Liver (tissue), 3 donors: ENCODE measurements around the gene PLOD3.

Source experiments
- ATF3 ChIP-seq: IDR thresholded peaks from 2 replicates; pipeline ENCODE4 v1.6.1; 2016; ENCODE audit warnings: antibody characterized with exemption
- CTCF ChIP-seq: fragments of 150-350 bp; IDR thresholded peaks from 2 replicates; pipeline ENCODE4 v1.5.1; 2017; ENCODE audit warnings: improper control_type of control experiment, low read depth, low read length; ENCODE audit not compliant: missing input control
- FOXA1 ChIP-seq: IDR thresholded peaks from 2 replicates; pipeline ENCODE4 v1.6.1; 2016; ENCODE audit warnings: antibody characterized with exemption
- HNF4A ChIP-seq, 2 donors: conservative IDR thresholded peaks; 2 replicates each; pipeline ENCODE4 v1.6.1; 2016; ENCODE audit warnings: antibody characterized with exemption in 2 of 2, mild to moderate bottlenecking in 2 of 2
- REST ChIP-seq: IDR thresholded peaks from 2 replicates; pipeline ENCODE4 v1.6.1; 2016; ENCODE audit warnings: antibody characterized with exemption, mild to moderate bottlenecking
- SP1 ChIP-seq: IDR thresholded peaks from 2 replicates; pipeline ENCODE4 v1.6.1; 2018; ENCODE audit warnings: antibody characterized with exemption, mild to moderate bottlenecking
- donor health status: healthy.
- donor health status: healthy.

DNA sequence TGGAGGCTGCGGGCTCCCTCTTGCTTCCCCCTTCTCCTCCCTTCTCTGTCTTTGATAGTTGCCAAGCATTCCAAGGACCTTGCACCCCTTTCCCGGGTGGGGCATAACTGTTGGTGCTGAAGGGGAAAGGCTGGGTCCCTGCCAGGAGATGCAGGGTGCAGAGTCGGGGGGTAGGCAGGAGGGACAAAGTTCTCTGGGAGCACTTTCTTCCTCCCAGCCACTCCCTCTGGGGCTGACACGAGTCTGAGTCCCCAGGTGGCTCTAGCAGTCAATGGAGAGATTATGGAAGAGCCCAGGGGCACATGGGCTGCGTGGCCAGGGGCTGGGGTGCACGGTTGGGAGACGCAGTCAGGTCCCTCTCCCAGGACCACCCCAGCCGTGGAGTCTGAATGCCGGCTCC, 18.1 kb upstream of the PLOD3 start:
- TF ChIP-seq CTCF (no peak), REST (no peak), SP1 (no peak), FOXA1 (no peak), ATF3 (no peak), HNF4A (conservative IDR thresholded peaks at IDR 0.05) (no peak)
